Epithelial cell of proximal tubule (primary cell): Measurements from ENCODE around the gene SPRYD4. TPM values are rescaled to one million over a fixed set of nuclear protein-coding genes. Genes with fewer than 3 reads are reported as not detected.
"Not testable (repeated sequence)": the region's sequence is repeated elsewhere in the genome, so short reads cannot be mapped to it uniquely, and the experiment has no call there.

Experiments
- DNase-seq: peaks from one replicate; pipeline ENCODE4 v3.0.0-alpha.2; 2011; ENCODE audit warnings: low read depth
- H3K4me3 ChIP-seq: 2 replicates; pipeline ENCODE4 v1.5.1; 2011; ENCODE audit warnings: low read depth, mild to moderate bottlenecking, low read length
- total RNA-seq: library from RNA; depleted of rRNA; stranded (reverse); fragments of >200 nt; gene quantifications from 2 replicates; pipeline ENCODE4 v1.2.3, GENCODE V29; 2015
- TF ChIP-seq, protein P1 (sequence below): conservative IDR thresholded peaks from 2 replicates; pipeline ENCODE4 v1.5.1; 2012; ENCODE audit warnings: low read depth, mild to moderate bottlenecking, low read length

Gene SPRYD4
- total RNA-seq, 1 donor from 2014 or later = 1.6 TPM

DNA sequence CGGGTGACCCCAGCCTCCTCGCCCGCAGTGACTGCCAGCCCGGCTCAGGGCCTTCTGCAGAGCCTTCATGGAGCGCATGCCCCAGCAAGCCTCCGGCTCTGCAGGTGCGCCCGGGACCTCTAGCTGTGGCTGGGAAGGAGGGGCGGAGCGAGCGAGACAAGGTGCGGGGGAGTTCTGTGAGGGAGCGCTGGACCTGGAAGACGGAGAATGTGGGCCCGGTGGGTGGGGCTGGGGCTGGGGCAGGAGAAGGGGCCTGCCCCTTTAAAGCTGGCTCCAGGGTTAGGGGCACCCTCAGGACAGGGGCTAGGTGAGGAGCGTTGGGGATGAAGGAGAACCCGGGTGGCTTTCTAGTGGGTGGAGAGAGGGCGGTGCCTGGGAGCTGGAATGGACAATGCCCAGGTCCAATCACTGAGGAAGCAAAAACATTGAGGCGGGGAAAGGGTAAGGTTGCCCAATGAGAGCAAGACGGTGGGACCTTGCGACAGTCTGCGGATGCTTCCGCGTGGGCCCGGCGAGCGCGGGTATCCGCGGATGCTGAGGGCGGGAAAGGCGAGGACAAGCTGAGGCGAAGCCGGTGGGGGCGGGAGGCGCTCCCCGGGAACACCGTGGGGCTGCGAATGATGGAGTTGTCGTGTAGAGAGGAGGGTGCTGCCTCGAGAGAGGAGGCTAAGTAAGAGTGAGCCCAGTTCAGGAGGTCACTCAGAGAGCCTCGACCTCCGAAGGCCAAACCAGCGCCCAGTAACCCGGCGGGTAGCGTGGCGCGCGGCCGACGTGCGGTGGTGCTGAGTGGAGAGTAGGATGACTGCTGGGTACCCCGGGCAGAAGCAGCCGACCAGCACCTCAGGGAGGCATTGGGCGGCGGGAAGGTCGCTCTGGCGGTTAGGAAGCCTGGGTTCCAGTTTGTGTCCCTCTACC is 19.9 kb downstream of the SPRYD4 start, which contains the start of gene GLS2:
GLS2 (minus strand) TSS at position 121 of the 915 bp plus-strand sequence; CDS start at position 78, 43 bp downstream.
- peak within 1 kb of the TSS; percentile 61 for H3K4me3 ChIP-seq
- TF ChIP-seq, protein P1, sequence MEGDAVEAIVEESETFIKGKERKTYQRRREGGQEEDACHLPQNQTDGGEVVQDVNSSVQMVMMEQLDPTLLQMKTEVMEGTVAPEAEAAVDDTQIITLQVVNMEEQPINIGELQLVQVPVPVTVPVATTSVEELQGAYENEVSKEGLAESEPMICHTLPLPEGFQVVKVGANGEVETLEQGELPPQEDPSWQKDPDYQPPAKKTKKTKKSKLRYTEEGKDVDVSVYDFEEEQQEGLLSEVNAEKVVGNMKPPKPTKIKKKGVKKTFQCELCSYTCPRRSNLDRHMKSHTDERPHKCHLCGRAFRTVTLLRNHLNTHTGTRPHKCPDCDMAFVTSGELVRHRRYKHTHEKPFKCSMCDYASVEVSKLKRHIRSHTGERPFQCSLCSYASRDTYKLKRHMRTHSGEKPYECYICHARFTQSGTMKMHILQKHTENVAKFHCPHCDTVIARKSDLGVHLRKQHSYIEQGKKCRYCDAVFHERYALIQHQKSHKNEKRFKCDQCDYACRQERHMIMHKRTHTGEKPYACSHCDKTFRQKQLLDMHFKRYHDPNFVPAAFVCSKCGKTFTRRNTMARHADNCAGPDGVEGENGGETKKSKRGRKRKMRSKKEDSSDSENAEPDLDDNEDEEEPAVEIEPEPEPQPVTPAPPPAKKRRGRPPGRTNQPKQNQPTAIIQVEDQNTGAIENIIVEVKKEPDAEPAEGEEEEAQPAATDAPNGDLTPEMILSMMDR = no peak
- no peak for DNase-seq

DNA sequence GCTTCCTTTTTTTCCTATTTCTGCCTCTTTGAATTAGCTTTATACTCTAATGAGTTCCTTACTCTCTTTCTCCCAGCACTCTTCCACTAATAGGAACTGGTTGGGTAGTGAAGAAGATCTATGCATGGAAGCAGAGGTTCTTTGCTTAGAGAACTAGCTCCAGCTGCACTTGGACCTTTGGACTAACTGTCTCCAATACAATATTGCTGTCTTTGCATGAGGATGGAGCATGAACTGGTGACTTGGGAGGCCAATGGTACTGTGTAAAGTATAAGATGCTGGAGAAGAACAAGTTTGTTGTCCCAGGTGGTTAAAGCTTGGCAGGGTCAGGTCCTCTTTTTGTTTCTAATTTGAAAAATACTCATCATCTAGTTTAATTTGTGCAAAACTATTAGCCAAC is 22.0 kb downstream of the SPRYD4 start:
- no peak overlapping the region for H3K4me3 ChIP-seq
- TF ChIP-seq, protein P1 = no peak
- no peak for DNase-seq

DNA sequence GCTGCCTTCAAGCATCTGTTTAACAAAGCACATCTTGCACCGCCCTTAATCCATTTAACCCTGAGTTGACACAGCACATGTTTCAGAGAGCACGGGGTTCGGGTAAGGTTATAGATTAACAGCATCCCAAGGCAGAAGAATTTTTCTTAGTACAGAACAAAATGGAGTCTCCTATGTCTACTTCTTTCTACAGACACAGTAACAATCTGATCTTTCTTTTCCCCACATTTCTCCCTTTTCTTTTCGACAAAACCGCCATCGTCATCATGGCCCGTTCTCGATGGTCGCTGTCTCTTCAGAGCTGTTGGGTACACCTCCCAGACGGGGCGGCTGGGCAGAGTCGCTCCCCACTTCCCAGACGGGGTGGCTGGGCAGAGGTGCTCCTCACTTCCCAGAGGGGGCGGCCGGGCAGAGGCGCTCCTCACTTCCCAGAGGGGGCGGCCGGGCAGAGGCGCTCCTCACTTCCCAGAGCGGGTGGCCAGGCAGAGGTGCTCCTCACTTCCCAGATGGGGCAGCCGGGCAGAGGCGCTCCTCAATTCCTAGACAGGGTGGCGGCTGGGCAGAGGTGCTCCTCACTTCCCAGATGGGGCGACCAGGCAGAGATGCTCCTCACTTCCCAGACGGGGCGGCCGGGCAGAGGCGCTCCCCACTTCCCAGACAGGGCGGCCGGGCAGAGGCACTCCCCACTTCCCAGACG is 25.2 kb downstream of the SPRYD4 start:
- DNase-seq, H3K4me3 ChIP-seq: not testable (repeated sequence)

DNA sequence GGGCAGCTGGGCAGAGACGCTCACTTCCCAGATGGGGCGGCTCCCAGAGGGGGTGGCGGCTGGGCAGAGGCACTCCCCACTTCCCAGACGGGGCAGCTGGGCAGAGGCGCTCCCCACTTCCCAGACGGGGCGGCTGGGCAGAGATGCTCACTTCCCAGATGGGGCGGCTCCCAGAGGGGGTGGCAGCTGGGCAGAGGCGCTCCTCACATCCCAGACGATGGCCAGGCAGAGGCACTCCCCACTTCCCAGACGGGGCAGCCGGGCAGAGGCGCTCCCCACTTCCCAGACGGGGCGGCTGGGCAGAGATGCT is 25.7 kb downstream of the SPRYD4 start:
- H3K4me3 ChIP-seq, DNase-seq: not testable (repeated sequence)

DNA sequence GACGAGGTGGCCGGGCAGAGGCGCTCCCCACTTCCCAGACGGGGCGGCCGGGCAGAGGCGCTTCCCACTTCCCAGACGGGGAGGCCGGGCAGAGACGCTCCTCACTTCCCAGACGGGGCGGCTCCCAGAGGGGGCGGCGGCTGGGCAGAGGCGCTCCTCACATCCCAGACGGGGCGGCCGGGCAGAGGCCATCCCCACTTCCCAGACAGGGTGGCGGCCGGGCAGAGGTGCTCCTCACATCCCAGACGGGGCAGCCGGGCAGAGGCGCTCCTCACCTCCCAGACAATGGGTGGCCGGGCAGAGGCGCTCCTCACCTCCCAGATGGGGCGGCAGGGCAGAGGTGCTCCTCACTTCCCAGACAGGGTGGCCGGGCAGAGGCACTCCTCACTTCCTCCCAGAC is 26.1 kb downstream of the SPRYD4 start:
- H3K4me3 ChIP-seq, DNase-seq: not testable (repeated sequence)

DNA sequence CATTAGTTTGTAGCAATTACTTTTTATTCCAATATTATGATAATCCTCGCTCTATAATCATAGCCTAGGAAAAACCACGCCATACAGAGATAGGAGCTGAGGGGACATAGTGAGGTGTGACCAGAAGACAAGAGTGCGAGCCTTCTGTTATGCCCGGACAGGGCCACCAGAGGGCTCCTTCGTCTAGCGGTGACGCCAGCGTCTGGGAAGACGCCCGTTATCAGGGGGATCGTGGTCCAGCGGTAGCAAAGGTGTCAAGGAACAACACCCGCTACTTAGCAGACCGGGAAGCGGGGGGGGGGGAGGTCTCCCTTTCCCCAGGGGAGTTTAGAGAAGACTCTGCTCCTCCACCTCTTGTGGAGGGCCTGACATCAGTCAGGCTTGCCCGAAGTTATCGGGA is 28.3 kb downstream of the SPRYD4 start:
- TF ChIP-seq, protein P1 = peak; percentile 31
- not testable (repeated sequence) for H3K4me3 ChIP-seq, DNase-seq

DNA sequence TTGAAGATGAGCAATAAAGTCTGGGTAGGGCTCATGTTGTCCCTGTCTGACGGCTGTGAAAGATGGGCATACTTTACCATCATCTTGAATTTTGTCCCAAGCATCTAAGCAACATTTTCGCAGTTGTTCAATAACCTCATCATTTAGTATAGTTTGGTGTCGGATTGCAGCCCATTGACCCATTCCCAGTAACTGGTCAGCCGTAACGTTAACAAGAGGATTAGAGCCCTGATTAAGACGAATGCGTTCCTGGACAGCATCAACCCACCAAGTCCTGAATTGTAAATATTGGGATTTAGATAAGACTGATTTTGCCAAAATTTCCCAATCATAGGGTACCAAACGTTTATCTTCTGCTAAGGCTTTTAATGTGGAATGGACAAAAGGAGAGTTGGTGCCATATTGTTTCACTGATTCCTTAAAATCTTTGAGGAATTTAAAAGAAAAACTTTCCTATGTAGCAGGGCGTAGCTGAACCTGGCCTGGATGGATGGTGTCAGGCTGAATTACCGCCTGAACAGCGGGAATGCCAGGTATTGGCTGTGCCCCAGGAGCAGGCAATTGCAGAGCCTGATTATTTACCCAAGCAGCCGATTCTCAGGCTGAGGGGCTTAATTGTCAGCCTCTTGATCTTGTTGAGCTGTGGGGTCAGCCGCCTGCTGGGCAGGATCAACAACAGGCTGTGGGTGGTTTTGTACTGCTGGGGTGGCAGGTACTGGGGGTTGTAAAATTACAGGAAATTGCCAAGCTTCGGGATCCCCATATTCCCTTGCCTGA is 29.9 kb downstream of the SPRYD4 start:
- not testable (repeated sequence) for DNase-seq

DNA sequence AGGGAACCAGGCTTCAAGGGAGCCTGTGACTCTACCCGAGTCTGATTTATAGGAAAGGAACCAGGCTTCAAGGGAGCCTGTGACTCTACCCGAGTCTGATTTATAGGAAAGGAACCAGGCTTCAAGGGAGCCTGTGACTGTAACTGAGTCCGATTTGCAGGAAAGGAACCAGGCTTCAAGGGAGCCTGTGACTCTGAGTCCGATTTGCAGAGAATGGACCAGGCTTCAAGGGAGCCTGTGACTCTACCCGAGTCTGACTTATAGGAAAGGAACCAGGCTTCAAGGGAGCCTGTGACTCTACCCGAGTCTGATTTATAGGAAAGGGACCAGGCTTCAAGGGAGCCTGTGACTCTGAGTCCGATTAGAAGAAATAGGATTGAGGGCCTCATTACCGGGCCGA is 31.1 kb downstream of the SPRYD4 start:
- not testable (repeated sequence) for DNase-seq, H3K4me3 ChIP-seq

More for the DNA sequence above, 29.9 kb downstream of the SPRYD4 start:
- H3K4me3 ChIP-seq = not testable (repeated sequence)

DNA sequence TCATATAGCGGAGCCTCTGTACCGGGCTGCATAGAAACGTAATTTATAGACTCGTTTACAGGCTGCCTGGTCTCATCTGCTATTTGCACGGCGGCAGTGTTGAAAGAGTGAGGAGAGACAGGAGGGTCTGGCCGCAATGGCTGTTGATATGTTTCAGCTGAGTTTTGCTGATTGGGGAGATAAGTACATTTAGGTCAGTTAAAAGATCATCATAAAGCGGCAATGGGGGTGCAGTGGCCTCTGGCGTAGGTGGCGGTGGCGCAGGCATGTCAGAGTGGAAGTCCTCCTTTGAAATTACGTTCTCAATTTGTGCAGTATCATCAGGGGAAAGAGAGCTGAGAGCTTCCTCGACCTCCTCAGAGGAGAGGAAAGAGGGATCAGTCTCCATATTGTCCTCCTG is 31.5 kb downstream of the SPRYD4 start:
- DNase-seq, H3K4me3 ChIP-seq: not testable (repeated sequence)

DNA sequence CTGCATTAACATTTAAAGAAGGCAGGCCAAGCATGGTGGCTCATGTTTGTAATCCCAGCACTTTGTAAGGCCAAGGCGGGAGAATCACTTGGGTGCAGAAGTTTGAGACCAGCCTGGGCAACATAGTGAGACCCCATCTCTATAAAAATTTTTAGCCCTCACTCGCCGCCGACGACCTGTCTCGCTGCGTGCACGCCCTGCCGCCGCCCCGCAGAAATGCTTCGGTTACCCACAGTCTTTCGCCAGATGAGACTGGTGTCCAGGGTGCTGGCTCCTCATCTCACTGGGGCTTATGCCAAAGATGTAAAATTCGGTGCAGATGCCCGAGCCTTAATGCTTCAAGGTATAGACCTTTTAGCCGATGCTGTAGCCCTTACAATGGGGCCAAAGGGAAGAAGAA is 42.4 kb downstream of the SPRYD4 start:
- TF ChIP-seq, protein P1 = no peak
- no peak for DNase-seq
- H3K4me3 ChIP-seq = no peak overlapping the region

DNA sequence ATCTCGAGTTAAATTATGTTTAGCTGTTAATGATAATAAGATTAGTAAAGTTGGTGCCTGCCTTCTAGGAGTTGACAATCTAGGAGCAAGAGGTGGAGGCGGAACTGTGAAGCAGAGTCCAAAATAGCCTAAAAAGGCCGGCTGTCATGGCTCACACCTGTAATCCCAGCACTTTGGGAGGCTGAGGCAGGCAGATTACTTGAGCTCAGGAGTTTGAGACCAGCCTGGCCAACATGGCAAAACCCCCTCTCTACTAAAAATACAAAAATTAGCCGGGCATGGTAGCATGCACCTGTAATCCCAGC is 45.6 kb downstream of the SPRYD4 start:
- not testable (repeated sequence) for DNase-seq, H3K4me3 ChIP-seq
